ENCODE data around the gene RALGPS1. TPM values are rescaled to one million over a fixed set of nuclear protein-coding genes. Genes with fewer than 3 reads are reported as not detected.

The RALGPS1 gene
- total and polyA plus RNA-seq, 3 experiments from 2014 or later, result 1.6 to 3.2 (median 2.4) TPM

DNA sequence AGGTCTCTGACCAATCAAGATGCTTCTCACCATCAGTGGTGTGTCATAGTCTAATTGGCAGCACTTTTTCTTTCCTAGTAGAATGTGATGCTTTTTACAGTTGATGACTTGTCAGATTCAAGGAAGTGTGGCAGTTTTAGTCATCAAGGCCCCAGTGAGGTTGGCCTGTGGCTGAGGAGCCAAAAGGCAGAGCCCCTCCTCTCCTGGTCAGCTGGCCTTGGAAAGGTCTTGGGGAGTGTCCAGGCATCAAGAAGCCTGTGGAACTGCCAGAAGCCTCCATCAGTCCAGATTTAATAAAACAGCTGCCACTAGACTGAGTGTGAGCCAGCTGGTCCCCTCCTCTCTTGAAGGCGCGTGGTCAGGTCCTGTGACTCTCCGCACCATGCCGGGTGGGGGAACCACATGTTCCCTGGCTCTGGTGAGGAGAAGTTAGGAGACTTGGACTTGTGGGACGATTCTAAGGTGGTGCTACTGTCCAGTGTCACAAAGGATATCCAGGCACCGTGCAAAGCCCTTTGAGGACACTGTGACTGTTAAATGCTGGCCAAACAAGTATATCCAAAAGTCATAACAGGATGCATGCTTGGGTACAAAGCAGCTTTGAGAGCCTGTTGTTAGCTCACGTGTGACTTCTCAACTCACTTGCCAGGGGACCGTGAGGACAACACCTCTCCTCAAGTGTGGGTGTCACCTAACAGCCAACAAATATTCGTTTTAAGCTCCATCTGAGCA, 213.9 kb downstream of the RALGPS1 start:
- no peaks in the 10 kb centered on the region for H3K27me3 ChIP-seq (ENCODE audit: insufficient read depth, low read length, poor library complexity, severe bottlenecking)
- H3K27ac ChIP-seq (ENCODE audit: low read depth, low read length), result no peak overlapping the region
- Mint-ChIP-seq H3K9me3 (no peaks in the 10 kb centered on the region), H3K36me3 (peaks cover 0 to 3% (median 0%) of the 10 kb centered on the region in 3 donors), H3K4me1 (no peaks in the 10 kb centered on the region), H3K27me3 (peaks cover 4 to 10% of the 10 kb centered on the region in 2 donors), H3K27ac (no peak overlapping the region), H3K4me3 (no peak overlapping the region)
- no peak overlapping the region for H3K4me3 ChIP-seq (ENCODE audit: low read length)
- no peaks in the 10 kb centered on the region for H3K4me1 ChIP-seq (ENCODE audit: insufficient read depth, low read length)
- DNase-seq, result no peak
- no peaks in the 10 kb centered on the region for H3K36me3 ChIP-seq (ENCODE audit: insufficient read depth, low read length)
- POLR2A ChIA-PET, result no interaction called here
- no peaks in the 10 kb centered on the region for H3K9me3 ChIP-seq (ENCODE audit: low read length)
- CTCF ChIA-PET, result no interaction called here

DNA sequence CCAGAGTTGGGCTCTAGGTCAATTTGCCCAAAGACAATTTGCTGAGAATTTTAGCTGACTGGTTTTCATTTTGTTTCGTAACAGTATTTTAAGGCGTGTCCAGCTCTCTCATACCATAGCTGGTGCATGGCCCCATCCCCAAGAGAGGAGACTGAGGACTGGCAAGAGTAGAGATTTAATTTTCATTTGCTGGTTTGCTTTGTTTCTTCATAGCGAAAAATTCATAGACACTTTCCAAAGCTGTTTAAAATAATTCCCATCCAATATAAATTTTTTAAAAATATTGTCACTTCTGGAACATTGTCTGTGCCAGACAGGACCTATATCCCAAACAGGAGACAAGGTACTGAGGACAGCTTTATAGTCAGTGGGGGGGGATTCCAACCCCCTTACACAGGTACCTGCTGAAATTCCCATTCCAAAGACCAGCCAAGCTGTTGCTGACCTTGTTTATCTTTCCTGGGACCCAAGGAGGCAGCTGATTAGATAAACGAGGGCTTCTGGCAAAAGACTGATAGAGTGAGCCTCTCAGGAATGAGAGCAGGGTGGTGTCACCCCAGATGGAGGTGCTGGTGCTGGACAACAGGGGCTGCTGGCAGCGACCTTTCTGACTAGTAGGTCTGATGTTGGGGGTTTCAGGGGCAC, 214.6 kb downstream of the RALGPS1 start:
- Histone ChIP-seq H3K4me3 (ENCODE audit: low read length) (no peak overlapping the region), H3K9me3 (ENCODE audit: low read length) (no peaks in the 10 kb centered on the region), H3K36me3 (ENCODE audit: insufficient read depth, low read length) (no peaks in the 10 kb centered on the region), H3K27me3 (ENCODE audit: insufficient read depth, low read length, poor library complexity, severe bottlenecking) (no peaks in the 10 kb centered on the region), H3K4me1 (ENCODE audit: insufficient read depth, low read length) (no peaks in the 10 kb centered on the region), H3K27ac (ENCODE audit: low read depth, low read length) (no peak overlapping the region)
- H3K4me3 Mint-ChIP-seq, result no peak overlapping the region
- ChIA-PET POLR2A (no interaction called here), CTCF (no interaction called here)
- no peak overlapping the region for H3K27ac Mint-ChIP-seq
- H3K36me3 Mint-ChIP-seq, result peaks cover 0 to 3% (median 0%) of the 10 kb centered on the region in 3 donors
- H3K9me3 Mint-ChIP-seq, result no peaks in the 10 kb centered on the region
- H3K4me1 Mint-ChIP-seq, result no peaks in the 10 kb centered on the region
- H3K27me3 Mint-ChIP-seq, result peaks cover 4 to 7% of the 10 kb centered on the region in 2 donors
- no peak for DNase-seq

GRCh38 chr9:127129718-127130085, 215.1 kb downstream of the RALGPS1 start:
- no peaks in the 10 kb centered on the region for H3K36me3 ChIP-seq (ENCODE audit: insufficient read depth, low read length)
- H3K27ac Mint-ChIP-seq, result no peak overlapping the region
- ChIA-PET POLR2A (no interaction called here), CTCF (no interaction called here)
- peaks cover 4% of the 10 kb centered on the region in 2 donors for H3K27me3 Mint-ChIP-seq
- no peak for DNase-seq
- no peaks in the 10 kb centered on the region for H3K4me1 Mint-ChIP-seq
- H3K4me1 ChIP-seq (ENCODE audit: insufficient read depth, low read length), result no peaks in the 10 kb centered on the region
- H3K36me3 Mint-ChIP-seq, result peaks cover 0 to 5% (median 0%) of the 10 kb centered on the region in 3 donors
- no peaks in the 10 kb centered on the region for H3K9me3 Mint-ChIP-seq
- H3K27ac ChIP-seq (ENCODE audit: low read depth, low read length), result no peak overlapping the region
- H3K27me3 ChIP-seq (ENCODE audit: insufficient read depth, low read length, poor library complexity, severe bottlenecking), result no peaks in the 10 kb centered on the region
- H3K4me3 ChIP-seq (ENCODE audit: low read length), result no peak overlapping the region
- no peaks in the 10 kb centered on the region for H3K9me3 ChIP-seq (ENCODE audit: low read length)
- H3K4me3 Mint-ChIP-seq, result no peak overlapping the region

DNA sequence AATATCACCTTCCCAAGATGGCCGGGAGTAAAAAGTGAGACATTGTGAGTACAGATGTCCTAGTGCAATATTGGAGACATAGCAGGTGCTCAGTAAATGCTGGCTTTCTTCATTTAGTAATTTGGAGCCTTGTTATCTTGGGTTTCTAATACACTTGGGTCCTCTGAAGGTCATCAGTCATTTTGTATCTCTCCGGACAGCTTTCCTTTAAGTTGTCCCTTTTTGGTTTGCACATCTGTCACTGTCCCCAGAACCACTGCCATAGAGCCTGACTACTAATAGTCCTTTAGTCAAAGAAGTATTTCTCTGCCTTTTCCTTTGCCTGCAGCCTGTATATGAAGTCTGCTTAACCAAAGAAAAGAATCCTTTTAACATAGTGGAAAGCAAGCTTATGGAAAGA, 215.7 kb downstream of the RALGPS1 start:
- Mint-ChIP-seq H3K9me3 (no peaks in the 10 kb centered on the region), H3K27ac (peak overlapping the region in 1 of 8 donors; percentile 43), H3K36me3 (peaks cover 0 to 5% (median 0%) of the 10 kb centered on the region in 3 donors), H3K4me1 (no peaks in the 10 kb centered on the region), H3K4me3 (no peak overlapping the region), H3K27me3 (peaks cover 4% of the 10 kb centered on the region in 2 donors)
- Histone ChIP-seq H3K27ac (ENCODE audit: low read depth, low read length) (no peak overlapping the region), H3K9me3 (ENCODE audit: low read length) (no peaks in the 10 kb centered on the region), H3K36me3 (ENCODE audit: insufficient read depth, low read length) (no peaks in the 10 kb centered on the region), H3K4me3 (ENCODE audit: low read length) (no peak overlapping the region), H3K27me3 (ENCODE audit: insufficient read depth, low read length, poor library complexity, severe bottlenecking) (no peaks in the 10 kb centered on the region), H3K4me1 (ENCODE audit: insufficient read depth, low read length) (no peaks in the 10 kb centered on the region)
- no peak for DNase-seq
- CTCF ChIA-PET, result no interaction called here
- POLR2A ChIA-PET, result no interaction called here

DNA sequence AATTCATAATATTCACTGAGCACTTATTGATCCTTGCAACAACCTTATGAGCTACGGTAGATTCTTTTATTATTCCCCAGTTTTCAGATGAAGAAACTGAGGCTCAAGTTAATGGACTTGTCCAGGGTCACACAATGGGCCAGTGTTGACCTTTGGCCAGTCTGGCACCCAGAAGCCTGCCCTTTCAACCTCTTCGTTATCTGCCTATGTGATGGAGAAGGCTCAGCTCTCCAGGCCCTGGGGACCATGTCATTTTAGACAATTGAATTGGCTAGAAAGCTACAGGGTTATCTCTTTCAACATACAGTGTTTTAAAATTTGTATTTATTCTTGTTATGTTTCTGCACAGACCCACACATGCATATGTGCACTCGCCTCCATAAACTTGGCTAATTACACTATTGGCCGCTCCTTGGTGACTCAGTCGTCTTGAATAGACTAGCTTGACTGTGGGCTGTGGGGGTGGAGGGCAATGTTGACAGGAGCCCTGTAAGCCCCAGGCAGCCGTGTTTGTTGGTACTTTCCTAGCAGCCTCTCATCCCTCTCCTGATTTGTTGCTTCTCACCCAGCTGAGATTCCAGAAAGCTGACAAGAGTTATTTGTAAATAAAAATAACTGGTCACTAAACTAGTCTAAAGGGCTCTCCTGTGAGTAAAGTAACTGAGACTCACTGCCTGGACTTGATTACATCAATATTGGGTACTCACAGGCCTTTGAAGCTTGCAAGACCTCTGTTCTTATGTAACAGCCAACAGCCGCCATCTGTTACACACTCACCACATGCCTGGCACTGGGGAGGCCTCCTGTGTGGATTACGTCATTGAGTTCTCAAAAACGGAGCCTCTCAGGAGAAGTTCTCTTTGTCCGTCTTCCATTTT, 216.3 kb downstream of the RALGPS1 start:
- Mint-ChIP-seq H3K27me3 (peaks cover 1 to 4% of the 10 kb centered on the region in 2 donors), H3K4me1 (no peaks in the 10 kb centered on the region), H3K27ac (no peak overlapping the region), H3K36me3 (peaks cover 0 to 5% (median 0%) of the 10 kb centered on the region in 3 donors), H3K4me3 (no peak overlapping the region), H3K9me3 (no peaks in the 10 kb centered on the region)
- Histone ChIP-seq H3K4me3 (ENCODE audit: low read length) (no peak overlapping the region), H3K27ac (ENCODE audit: low read depth, low read length) (no peak overlapping the region), H3K27me3 (ENCODE audit: insufficient read depth, low read length, poor library complexity, severe bottlenecking) (no peaks in the 10 kb centered on the region), H3K4me1 (ENCODE audit: insufficient read depth, low read length) (no peaks in the 10 kb centered on the region), H3K9me3 (ENCODE audit: low read length) (no peaks in the 10 kb centered on the region), H3K36me3 (ENCODE audit: insufficient read depth, low read length) (no peaks in the 10 kb centered on the region)
- ChIA-PET CTCF (no interaction called here), POLR2A (no interaction called here)
- no peak for DNase-seq

DNA sequence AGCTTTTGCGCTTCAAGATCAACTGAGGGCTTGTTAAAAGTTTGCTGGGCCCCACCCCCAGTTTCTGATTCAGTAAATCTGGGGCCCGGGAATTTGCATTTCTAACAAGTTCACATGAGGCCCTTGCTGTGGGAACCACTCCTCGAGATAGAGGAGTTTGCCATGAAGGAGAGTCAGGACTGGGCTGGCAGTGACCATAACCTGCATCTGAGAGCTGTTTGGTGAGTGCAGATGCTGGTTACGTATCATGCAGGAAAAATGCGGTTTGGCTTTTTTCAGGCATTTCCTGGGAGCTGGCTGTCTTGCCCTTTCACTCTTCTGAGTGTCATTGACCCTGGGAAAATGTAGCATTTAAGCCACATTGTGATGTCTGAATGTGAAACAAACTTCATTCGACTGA, 217.3 kb downstream of the RALGPS1 start:
- no peak overlapping the region for H3K4me3 Mint-ChIP-seq
- H3K9me3 Mint-ChIP-seq, result no peaks in the 10 kb centered on the region
- no peak overlapping the region for H3K27ac Mint-ChIP-seq
- Histone ChIP-seq H3K4me3 (ENCODE audit: low read length) (no peak overlapping the region), H3K27ac (ENCODE audit: low read depth, low read length) (no peak overlapping the region), H3K4me1 (ENCODE audit: insufficient read depth, low read length) (no peaks in the 10 kb centered on the region), H3K9me3 (ENCODE audit: low read length) (no peaks in the 10 kb centered on the region), H3K27me3 (ENCODE audit: insufficient read depth, low read length, poor library complexity, severe bottlenecking) (no peaks in the 10 kb centered on the region), H3K36me3 (ENCODE audit: insufficient read depth, low read length) (no peaks in the 10 kb centered on the region)
- ChIA-PET POLR2A (no interaction called here), CTCF (no interaction called here)
- H3K27me3 Mint-ChIP-seq, result peaks cover 1 to 4% of the 10 kb centered on the region in 2 donors
- H3K36me3 Mint-ChIP-seq, result peaks cover 0 to 3% (median 0%) of the 10 kb centered on the region in 3 donors
- no peak for DNase-seq
- no peaks in the 10 kb centered on the region for H3K4me1 Mint-ChIP-seq

DNA sequence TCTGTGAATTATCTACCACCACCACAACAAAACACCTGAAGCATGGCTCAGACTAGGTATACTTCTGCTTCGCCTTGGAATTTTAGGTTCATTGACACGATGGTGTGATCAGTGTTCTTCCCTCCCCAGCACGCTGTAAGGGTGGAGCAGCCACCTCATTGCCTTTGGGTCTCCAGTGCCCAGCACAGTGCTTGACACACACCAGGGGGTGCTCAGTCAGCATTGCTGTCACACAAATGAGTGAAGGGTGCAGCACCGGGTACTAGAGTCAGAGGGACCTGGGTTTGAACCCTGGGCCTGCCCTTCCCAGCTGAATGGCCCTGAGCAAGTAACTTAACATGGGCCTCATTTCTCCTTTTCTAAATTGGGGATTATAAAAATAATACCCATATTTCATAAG, 217.8 kb downstream of the RALGPS1 start:
- peaks cover 1 to 4% of the 10 kb centered on the region in 2 donors for H3K27me3 Mint-ChIP-seq
- CTCF ChIA-PET, result no interaction called here
- no peaks in the 10 kb centered on the region for H3K9me3 ChIP-seq (ENCODE audit: low read length)
- H3K4me3 Mint-ChIP-seq, result no peak overlapping the region
- no peaks in the 10 kb centered on the region for H3K9me3 Mint-ChIP-seq
- no peaks in the 10 kb centered on the region for H3K27me3 ChIP-seq (ENCODE audit: insufficient read depth, low read length, poor library complexity, severe bottlenecking)
- H3K36me3 ChIP-seq (ENCODE audit: insufficient read depth, low read length), result no peaks in the 10 kb centered on the region
- no peak overlapping the region for H3K4me3 ChIP-seq (ENCODE audit: low read length)
- POLR2A ChIA-PET, result no interaction called here
- DNase-seq, result no peak
- no peak overlapping the region for H3K27ac ChIP-seq (ENCODE audit: low read depth, low read length)
- peaks cover 0 to 2% (median 0%) of the 10 kb centered on the region in 3 donors for H3K36me3 Mint-ChIP-seq
- H3K27ac Mint-ChIP-seq, result no peak overlapping the region
- no peaks in the 10 kb centered on the region for H3K4me1 ChIP-seq (ENCODE audit: insufficient read depth, low read length)
- H3K4me1 Mint-ChIP-seq, result no peaks in the 10 kb centered on the region

Data from CD8-positive, alpha-beta memory T cell (primary cell).